ENCODE measurements around the gene IQCK.

- TF ChIP-seq CTCF (IDR thresholded peaks at IDR 0.05) (no peak), POLR2A (IDR thresholded peaks at IDR 0.05) (no peak)
Measured at GRCh38 chr16:19703172-19703889, 14.7 kb upstream of the IQCK start.
